Measurements from ENCODE around the gene MIGA1. TPM values are rescaled to one million over a fixed set of nuclear protein-coding genes. Genes with fewer than 3 reads are reported as not detected.
A peak's percentile ranks its signal among the peaks of the same experiment; 100 is the strongest.
"Not testable (repeated sequence)": the region's sequence is repeated elsewhere in the genome, so short reads cannot be mapped to it uniquely, and the experiment has no call there.

Gene MIGA1
- total RNA-seq, 3 donors from 2014 or later (not counting 1 experiment from before 2014, with no cell fraction given), result 13.6 to 16.9 (median 15.6) TPM

- Histone ChIP-seq H3K9me3 (ENCODE audit: control insufficient read depth, insufficient read depth, low read length) (no peaks in the 10 kb centered on the region), H3K4me3 (ENCODE audit: low read length) (no peak overlapping the region), H3K27ac (ENCODE audit: low read length) (no peak overlapping the region), H3K36me3 (ENCODE audit: control insufficient read depth, insufficient read depth, low read length) (peaks cover 31% of the 10 kb centered on the region), H3K27me3 (ENCODE audit: control insufficient read depth, insufficient read depth, low read length) (no peaks in the 10 kb centered on the region), H3K4me1 (ENCODE audit: control insufficient read depth, insufficient read depth, low read length) (peaks cover 3% of the 10 kb centered on the region)
- Mint-ChIP-seq H3K4me3 (no peak overlapping the region), H3K4me1 (peaks cover 31 to 32% of the 10 kb centered on the region in 2 donors), H3K9me3 (no peaks in the 10 kb centered on the region), H3K27ac (peak overlapping the region in 1 of 2 donors; percentile 38), H3K27me3 (ENCODE audit: low read depth in 2 of 2) (no peaks in the 10 kb centered on the region), H3K36me3 (no peaks in the 10 kb centered on the region)
- intact Hi-C loops (cut with micrococcal nuclease), result no loop called here
- DNase-seq (no peak), ATAC-seq (no peak)
- WGBS (ENCODE audit: insufficient coverage), result 100% methylated on average over 1 of the region's 1 CpG
- TF ChIP-seq CTCF (IDR thresholded peaks at IDR 0.05), result no peak
Observed at GRCh38 chr1:77741316-77741715, 38.1 kb upstream of the MIGA1 start.

- ATAC-seq (no peak), DNase-seq (no peak)
- TF ChIP-seq CTCF (IDR thresholded peaks at IDR 0.05), result no peak
- no peaks in the 10 kb centered on the region for H3K9me3 Mint-ChIP-seq
- no peak overlapping the region for H3K4me3 Mint-ChIP-seq
- no peaks in the 10 kb centered on the region for H3K9me3 ChIP-seq (ENCODE audit: control insufficient read depth, insufficient read depth, low read length)
- no peak overlapping the region for H3K27ac Mint-ChIP-seq
- peaks cover 3% of the 10 kb centered on the region for H3K4me1 ChIP-seq (ENCODE audit: control insufficient read depth, insufficient read depth, low read length)
- no peaks in the 10 kb centered on the region for H3K27me3 ChIP-seq (ENCODE audit: control insufficient read depth, insufficient read depth, low read length)
- no peak overlapping the region for H3K4me3 ChIP-seq (ENCODE audit: low read length)
- WGBS (ENCODE audit: insufficient coverage), result 100% methylated on average over 3 of the region's 3 CpGs
- intact Hi-C loops (cut with micrococcal nuclease), result no loop called here
- no peak overlapping the region for H3K27ac ChIP-seq (ENCODE audit: low read length)
- no peaks in the 10 kb centered on the region for H3K27me3 Mint-ChIP-seq (ENCODE audit: low read depth in 2 of 2)
- H3K36me3 Mint-ChIP-seq, result no peaks in the 10 kb centered on the region
- peaks cover 38 to 39% of the 10 kb centered on the region in 2 donors for H3K4me1 Mint-ChIP-seq
- H3K36me3 ChIP-seq (ENCODE audit: control insufficient read depth, insufficient read depth, low read length), result peaks cover 24% of the 10 kb centered on the region
Observed at GRCh38 chr1:77742011-77742555, 37.4 kb upstream of the MIGA1 start.

- H3K36me3 Mint-ChIP-seq, result no peaks in the 10 kb centered on the region
- H3K9me3 Mint-ChIP-seq, result no peaks in the 10 kb centered on the region
- DNase-seq, result no peak
- H3K4me3 ChIP-seq (ENCODE audit: low read length), result no peak overlapping the region
- no peak for ATAC-seq
- H3K36me3 ChIP-seq (ENCODE audit: control insufficient read depth, insufficient read depth, low read length), result peaks cover 9% of the 10 kb centered on the region
- peak overlapping the region; percentile 1 to 27 for H3K27ac Mint-ChIP-seq
- 89% methylated on average over 7 of the region's 7 CpGs for WGBS (ENCODE audit: insufficient coverage)
- no peaks in the 10 kb centered on the region for H3K9me3 ChIP-seq (ENCODE audit: control insufficient read depth, insufficient read depth, low read length)
- peaks cover 3% of the 10 kb centered on the region for H3K4me1 ChIP-seq (ENCODE audit: control insufficient read depth, insufficient read depth, low read length)
- H3K27me3 Mint-ChIP-seq (ENCODE audit: low read depth in 2 of 2), result no peaks in the 10 kb centered on the region
- H3K4me1 Mint-ChIP-seq, result peaks cover 58 to 59% of the 10 kb centered on the region in 2 donors
- H3K27ac ChIP-seq (ENCODE audit: low read length), result no peak overlapping the region
- intact Hi-C loops (cut with micrococcal nuclease), result no loop called here
- no peak overlapping the region for H3K4me3 Mint-ChIP-seq
- TF ChIP-seq CTCF (IDR thresholded peaks at IDR 0.05), result no peak
- no peaks in the 10 kb centered on the region for H3K27me3 ChIP-seq (ENCODE audit: control insufficient read depth, insufficient read depth, low read length)
Observed at GRCh38 chr1:77744576-77744975, 34.9 kb upstream of the MIGA1 start.

GRCh38 chr1:77749489-77749888, 30.0 kb upstream of the MIGA1 start:
- intact Hi-C loops (cut with micrococcal nuclease); H3K27ac Mint-ChIP-seq; H3K27me3 ChIP-seq (ENCODE audit: control insufficient read depth, insufficient read depth, low read length); H3K36me3 Mint-ChIP-seq; H3K9me3 Mint-ChIP-seq; H3K4me3 ChIP-seq (ENCODE audit: low read length); H3K27me3 Mint-ChIP-seq (ENCODE audit: low read depth in 2 of 2); H3K36me3 ChIP-seq (ENCODE audit: control insufficient read depth, insufficient read depth, low read length); H3K27ac ChIP-seq (ENCODE audit: low read length); H3K9me3 ChIP-seq (ENCODE audit: control insufficient read depth, insufficient read depth, low read length); H3K4me1 ChIP-seq (ENCODE audit: control insufficient read depth, insufficient read depth, low read length); H3K4me3 Mint-ChIP-seq; DNase-seq; ATAC-seq: not testable (repeated sequence)
- 100% methylated on average over 1 of the region's 4 CpGs for WGBS (ENCODE audit: insufficient coverage)
- H3K4me1 Mint-ChIP-seq, result peaks cover 56 to 58% of the 10 kb centered on the region in 2 donors

Data from natural killer cell (primary cell).